ENCODE measurements around the gene DCAF4.

DNA sequence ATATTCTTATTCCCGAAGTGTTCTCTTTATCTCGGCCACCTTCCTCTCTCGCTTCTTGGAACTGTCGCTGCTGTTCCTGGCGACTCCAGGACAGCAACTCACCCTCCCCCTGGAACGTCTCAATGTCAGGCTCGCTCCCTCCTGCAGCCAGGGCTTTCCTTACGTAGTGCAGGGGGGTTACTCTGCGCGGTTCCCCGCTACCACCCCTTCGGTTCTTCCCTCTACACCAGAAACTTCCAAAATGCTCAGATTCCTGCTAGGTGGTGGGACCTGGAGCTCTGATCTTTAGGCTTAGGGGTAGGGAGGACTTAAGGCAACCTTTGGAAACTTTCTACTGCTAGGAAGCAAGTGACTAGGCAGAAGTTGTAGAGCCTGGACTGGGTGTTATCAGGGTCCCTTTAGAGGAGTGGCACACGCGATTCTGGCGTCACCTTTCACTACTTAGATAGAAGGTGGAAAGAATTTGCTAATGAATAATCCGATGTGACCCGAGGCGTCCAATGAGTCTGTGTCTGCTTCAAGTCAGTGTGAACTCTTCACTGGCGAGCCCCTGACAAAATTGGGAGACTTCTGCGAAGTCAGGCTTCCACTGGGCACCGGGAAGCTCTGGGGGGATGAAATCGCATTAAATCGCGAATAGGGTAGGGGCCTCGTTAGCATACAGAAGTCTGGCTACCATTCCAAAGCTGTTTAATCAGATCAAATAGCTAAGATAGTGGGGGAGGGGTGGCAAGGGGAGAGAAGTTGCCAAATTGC is 31.5 kb upstream of the DCAF4 start:
- TF ChIP-seq, protein P1, sequence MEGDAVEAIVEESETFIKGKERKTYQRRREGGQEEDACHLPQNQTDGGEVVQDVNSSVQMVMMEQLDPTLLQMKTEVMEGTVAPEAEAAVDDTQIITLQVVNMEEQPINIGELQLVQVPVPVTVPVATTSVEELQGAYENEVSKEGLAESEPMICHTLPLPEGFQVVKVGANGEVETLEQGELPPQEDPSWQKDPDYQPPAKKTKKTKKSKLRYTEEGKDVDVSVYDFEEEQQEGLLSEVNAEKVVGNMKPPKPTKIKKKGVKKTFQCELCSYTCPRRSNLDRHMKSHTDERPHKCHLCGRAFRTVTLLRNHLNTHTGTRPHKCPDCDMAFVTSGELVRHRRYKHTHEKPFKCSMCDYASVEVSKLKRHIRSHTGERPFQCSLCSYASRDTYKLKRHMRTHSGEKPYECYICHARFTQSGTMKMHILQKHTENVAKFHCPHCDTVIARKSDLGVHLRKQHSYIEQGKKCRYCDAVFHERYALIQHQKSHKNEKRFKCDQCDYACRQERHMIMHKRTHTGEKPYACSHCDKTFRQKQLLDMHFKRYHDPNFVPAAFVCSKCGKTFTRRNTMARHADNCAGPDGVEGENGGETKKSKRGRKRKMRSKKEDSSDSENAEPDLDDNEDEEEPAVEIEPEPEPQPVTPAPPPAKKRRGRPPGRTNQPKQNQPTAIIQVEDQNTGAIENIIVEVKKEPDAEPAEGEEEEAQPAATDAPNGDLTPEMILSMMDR (conservative IDR thresholded peaks at IDR 0.05; ENCODE audit: low read length) = no peak
- TF ChIP-seq EZH2phosphoT487 (IDR thresholded peaks at IDR 0.05; ENCODE audit: borderline replicate concordance) = no peak
